Measurements from ENCODE around the gene FUBP3. TPM values are rescaled to one million over a fixed set of nuclear protein-coding genes. Genes with fewer than 3 reads are reported as not detected.

Gene FUBP3
- total and polyA plus RNA-seq, 4 donors, result 22.9 to 44.6 (median 35.1) TPM

DNA sequence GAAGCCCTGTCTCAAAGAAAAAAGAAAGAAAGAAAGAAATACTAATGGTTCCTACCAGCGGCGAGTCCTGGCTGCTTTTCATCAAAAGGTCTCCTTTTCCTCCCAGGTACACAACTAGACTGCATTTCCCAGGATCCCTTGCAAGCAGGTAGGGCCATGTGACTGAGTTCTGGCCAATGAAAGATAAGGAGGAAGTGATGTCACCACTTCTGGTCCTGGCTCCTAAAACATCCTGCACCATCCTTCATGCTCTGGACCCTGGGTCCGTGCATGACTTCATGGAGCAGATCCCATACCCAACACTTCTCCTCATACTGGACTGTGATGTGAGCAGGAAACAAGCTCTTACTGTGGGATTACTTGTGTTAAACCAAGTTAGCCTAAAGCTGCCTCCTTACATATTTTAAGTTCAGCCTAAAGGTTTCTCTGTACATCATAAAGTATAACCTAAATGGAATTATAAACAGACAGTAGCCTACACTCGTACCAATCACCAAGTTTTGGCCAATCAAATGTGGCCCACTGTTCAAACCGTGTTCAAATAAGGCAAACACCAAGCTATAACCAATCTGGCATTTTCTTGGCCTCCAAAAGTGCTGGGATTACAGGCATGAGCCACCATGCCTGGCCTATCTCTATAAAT is 30.2 kb upstream of the FUBP3 start:
- 91 to 93% methylated on average over 5 of the region's 5 CpGs for WGBS, 2 donors
- Histone ChIP-seq H3K4me3 (no peak overlapping the region), H3K36me3 (ENCODE audit: control insufficient read depth in 4 of 4, insufficient read depth in 4 of 4, low read length in 4 of 4) (no peaks in the 10 kb centered on the region), H3K27me3 (ENCODE audit: control insufficient read depth in 3 of 3, insufficient read depth in 3 of 3, low read length in 2 of 3) (no peaks in the 10 kb centered on the region), H3K27ac (ENCODE audit: low read depth in 1 of 2, low read length in 1 of 2) (no peak overlapping the region), H3K9ac (ENCODE audit: insufficient read depth in 1 of 2, low read length in 2 of 2) (no peak overlapping the region), H3K4me1 (ENCODE audit: control insufficient read depth in 5 of 5, insufficient read depth in 5 of 5, low read length in 5 of 5) (no peaks in the 10 kb centered on the region), H3K9me3 (ENCODE audit: control insufficient read depth in 4 of 4, insufficient read depth in 3 of 4, low read length in 3 of 4) (peaks cover 0 to 6% (median 0%) of the 10 kb centered on the region in 4 donors)
- ATAC-seq (ENCODE audit: insufficient read depth, low FRiP score) (no peak), DNase-seq (no peak)
- TF ChIP-seq, protein P1, sequence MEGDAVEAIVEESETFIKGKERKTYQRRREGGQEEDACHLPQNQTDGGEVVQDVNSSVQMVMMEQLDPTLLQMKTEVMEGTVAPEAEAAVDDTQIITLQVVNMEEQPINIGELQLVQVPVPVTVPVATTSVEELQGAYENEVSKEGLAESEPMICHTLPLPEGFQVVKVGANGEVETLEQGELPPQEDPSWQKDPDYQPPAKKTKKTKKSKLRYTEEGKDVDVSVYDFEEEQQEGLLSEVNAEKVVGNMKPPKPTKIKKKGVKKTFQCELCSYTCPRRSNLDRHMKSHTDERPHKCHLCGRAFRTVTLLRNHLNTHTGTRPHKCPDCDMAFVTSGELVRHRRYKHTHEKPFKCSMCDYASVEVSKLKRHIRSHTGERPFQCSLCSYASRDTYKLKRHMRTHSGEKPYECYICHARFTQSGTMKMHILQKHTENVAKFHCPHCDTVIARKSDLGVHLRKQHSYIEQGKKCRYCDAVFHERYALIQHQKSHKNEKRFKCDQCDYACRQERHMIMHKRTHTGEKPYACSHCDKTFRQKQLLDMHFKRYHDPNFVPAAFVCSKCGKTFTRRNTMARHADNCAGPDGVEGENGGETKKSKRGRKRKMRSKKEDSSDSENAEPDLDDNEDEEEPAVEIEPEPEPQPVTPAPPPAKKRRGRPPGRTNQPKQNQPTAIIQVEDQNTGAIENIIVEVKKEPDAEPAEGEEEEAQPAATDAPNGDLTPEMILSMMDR (IDR thresholded peaks at IDR 0.05; ENCODE audit: control extremely low read depth, extremely low read depth), result no peak

GRCh38 chr9:130554606-130555005 is 24.8 kb upstream of the FUBP3 start:
- H3K27me3 ChIP-seq (ENCODE audit: control insufficient read depth in 3 of 3, insufficient read depth in 3 of 3, low read length in 2 of 3), result no peaks in the 10 kb centered on the region
- H3K27ac ChIP-seq (ENCODE audit: low read depth in 1 of 2, low read length in 1 of 2), result no peak overlapping the region
- H3K9ac ChIP-seq (ENCODE audit: insufficient read depth in 1 of 2, low read length in 2 of 2), result no peak overlapping the region
- ATAC-seq (ENCODE audit: insufficient read depth, low FRiP score) (no peak), DNase-seq (no peak)
- no peaks in the 10 kb centered on the region for H3K4me1 ChIP-seq (ENCODE audit: control insufficient read depth in 5 of 5, insufficient read depth in 5 of 5, low read length in 5 of 5)
- TF ChIP-seq, protein P1 (IDR thresholded peaks at IDR 0.05; ENCODE audit: control extremely low read depth, extremely low read depth), result no peak
- 87 to 90% methylated on average over 5 of the region's 5 CpGs for WGBS, 2 donors
- no peak overlapping the region for H3K4me3 ChIP-seq
- H3K36me3 ChIP-seq (ENCODE audit: control insufficient read depth in 4 of 4, insufficient read depth in 4 of 4, low read length in 4 of 4), result no peaks in the 10 kb centered on the region
- peaks cover 0 to 18% (median 0%) of the 10 kb centered on the region in 4 donors for H3K9me3 ChIP-seq (ENCODE audit: control insufficient read depth in 4 of 4, insufficient read depth in 3 of 4, low read length in 3 of 4)

DNA sequence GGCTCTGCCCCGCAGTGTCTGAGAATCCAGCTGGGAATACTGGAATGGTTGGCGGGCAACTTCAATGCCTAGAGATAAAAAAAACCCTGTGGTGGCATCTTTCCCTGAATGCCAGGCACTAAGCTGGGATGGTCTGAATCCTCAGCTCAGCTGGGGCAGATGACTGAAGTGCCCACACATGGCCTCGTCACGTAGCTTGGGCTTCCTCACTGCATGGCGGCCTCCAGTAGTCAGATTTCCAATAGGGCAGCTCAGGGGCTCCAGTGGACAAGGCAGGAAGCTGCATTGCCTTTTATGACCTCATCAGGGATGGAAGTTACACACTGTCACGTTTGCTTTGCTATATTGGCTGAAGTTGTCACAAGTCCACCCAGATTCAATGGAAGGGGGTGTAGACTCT is 24.3 kb upstream of the FUBP3 start:
- H3K4me3 ChIP-seq, result no peak overlapping the region

More for the DNA sequence above, 24.3 kb upstream of the FUBP3 start:
- 83 to 87% methylated on average over 6 of the region's 6 CpGs for WGBS, 2 donors
- no peak for DNase-seq
- H3K36me3 ChIP-seq (ENCODE audit: control insufficient read depth in 4 of 4, insufficient read depth in 4 of 4, low read length in 4 of 4), result no peaks in the 10 kb centered on the region
- TF ChIP-seq, protein P1 (IDR thresholded peaks at IDR 0.05; ENCODE audit: control extremely low read depth, extremely low read depth), result no peak
- H3K9me3 ChIP-seq (ENCODE audit: control insufficient read depth in 4 of 4, insufficient read depth in 3 of 4, low read length in 3 of 4), result peaks cover 0 to 18% (median 0%) of the 10 kb centered on the region in 4 donors
- H3K27ac ChIP-seq (ENCODE audit: low read depth in 1 of 2, low read length in 1 of 2), result no peak overlapping the region
- ATAC-seq (ENCODE audit: insufficient read depth, low FRiP score), result no peak
- H3K27me3 ChIP-seq (ENCODE audit: control insufficient read depth in 3 of 3, insufficient read depth in 3 of 3, low read length in 2 of 3), result no peaks in the 10 kb centered on the region
- H3K9ac ChIP-seq (ENCODE audit: insufficient read depth in 1 of 2, low read length in 2 of 2), result no peak overlapping the region
- no peaks in the 10 kb centered on the region for H3K4me1 ChIP-seq (ENCODE audit: control insufficient read depth in 5 of 5, insufficient read depth in 5 of 5, low read length in 5 of 5)
